GM23338 (cell line): Measurements from ENCODE around the gene GRN. TPM values are rescaled to one million over a fixed set of nuclear protein-coding genes. Genes with fewer than 3 reads are reported as not detected.

Experiments
- CREB1 ChIP-seq: fragments of 250-450 bp; sonication (Bioruptor Pico); IDR thresholded peaks from 2 replicates; pipeline ENCODE4 v1.5.0; 2020; ENCODE audit warnings: low read depth, mild to moderate bottlenecking, moderate library complexity
- CTCF ChIP-seq, 2 experiments: fragments of 200-600 bp in 1 of 2; sonication (generic) in 1 of 2; conservative IDR thresholded peaks; 2 replicates each; pipeline versions ENCODE4 v1.5.1 to v1.6.1; 2016 to 2017; ENCODE audit warnings: antibody characterized with exemption in 2 of 2, low read depth in 2 of 2, mild to moderate bottlenecking in 2 of 2, moderate library complexity in 1 of 2
- EZH2 ChIP-seq: fragments of 200-600 bp; sonication (generic); IDR thresholded peaks from one replicate; pipeline ENCODE4 v1.8.0; 2017; ENCODE audit warnings: antibody characterized with exemption, mild to moderate bottlenecking, low read depth; ENCODE audit not compliant: unreplicated experiment
- NANOG ChIP-seq: IDR thresholded peaks from 2 replicates; pipeline ENCODE4 v1.6.1; 2016; ENCODE audit warnings: antibody characterized with exemption, borderline replicate concordance
- POLR2AphosphoS5 ChIP-seq: IDR thresholded peaks from 2 replicates; pipeline ENCODE4 v1.6.1; 2016; ENCODE audit warnings: antibody characterized with exemption, low read depth
- STAT1 ChIP-seq: IDR thresholded peaks from one replicate; pipeline ENCODE4 v1.6.1; 2016; ENCODE audit warnings: antibody characterized with exemption; ENCODE audit not compliant: unreplicated experiment
- ZNF462 ChIP-seq: fragments of 250-450 bp; sonication (Bioruptor Pico); IDR thresholded peaks from 2 replicates; pipeline ENCODE4 v1.5.0; 2020; ENCODE audit warnings: mild to moderate bottlenecking, moderate library complexity
- polyA plus RNA-seq: library from polyadenylated mRNA; unstranded; fragments of >200 nt; fragmentation: Nextera tagmentation; extraction: Ambion mirVana; gene quantifications from 2 replicates; pipeline ENCODE4 v1.2.1, GENCODE V29; 2016
- total RNA-seq: library from RNA; depleted of rRNA; stranded (reverse); fragments of >200 nt; shearing (Covaris generic); gene quantifications from 2 replicates; pipeline ENCODE4 v1.2.3, GENCODE V29; 2014

Gene GRN
- total and polyA plus RNA-seq, 2 experiments from 2014 or later, result 101 to 216 TPM

GRCh38 chr17:44314524-44314868, 30.6 kb upstream of the GRN start (continued):
- no peak for TF ChIP-seq CTCF (conservative IDR thresholded peaks at IDR 0.05; ENCODE audit: low read depth in 2 of 2)
- no peak for TF ChIP-seq NANOG
- TF ChIP-seq CREB1 (CRISPR knock-in tag), result no peak
- no peak for TF ChIP-seq STAT1
- TF ChIP-seq POLR2AphosphoS5, result no peak
- no peak for TF ChIP-seq EZH2
- TF ChIP-seq ZNF462 (CRISPR knock-in tag), result no peak
